Measurements from ENCODE around the gene ZFP1.

The ZFP1 gene

DNA sequence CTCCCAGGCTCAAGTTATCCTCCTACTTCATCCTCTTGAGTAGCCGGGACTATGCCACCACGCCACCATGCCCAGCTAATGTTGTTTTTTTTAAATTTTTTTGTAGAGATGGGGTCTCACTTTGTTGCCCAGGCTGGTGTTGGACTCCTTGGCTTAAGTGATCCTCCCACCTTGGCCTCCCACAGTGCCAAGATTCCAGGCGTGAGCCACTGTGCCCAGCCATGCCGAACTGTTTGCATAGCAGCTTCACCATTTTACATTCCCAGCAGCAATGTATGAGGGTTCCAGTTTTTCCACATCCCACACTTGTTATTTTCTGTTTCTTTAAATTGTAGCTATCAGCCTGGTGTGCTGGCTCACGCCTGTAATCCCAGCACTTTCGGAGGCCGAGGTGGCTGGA is 68.3 kb downstream of the ZFP1 start:
- no peak for DNase-seq
- no peaks in the 10 kb centered on the region for H3K36me3 ChIP-seq
- no peak for TF ChIP-seq CTCF (IDR thresholded peaks at IDR 0.05; ENCODE audit: low read depth, low read length)
- H3K4me3 ChIP-seq (ENCODE audit: low read depth, low read length): no peak overlapping the region
- no peaks in the 10 kb centered on the region for H3K9me3 ChIP-seq
- no peaks in the 10 kb centered on the region for H3K27me3 ChIP-seq
- no peaks in the 10 kb centered on the region for H3K4me1 ChIP-seq

DNA sequence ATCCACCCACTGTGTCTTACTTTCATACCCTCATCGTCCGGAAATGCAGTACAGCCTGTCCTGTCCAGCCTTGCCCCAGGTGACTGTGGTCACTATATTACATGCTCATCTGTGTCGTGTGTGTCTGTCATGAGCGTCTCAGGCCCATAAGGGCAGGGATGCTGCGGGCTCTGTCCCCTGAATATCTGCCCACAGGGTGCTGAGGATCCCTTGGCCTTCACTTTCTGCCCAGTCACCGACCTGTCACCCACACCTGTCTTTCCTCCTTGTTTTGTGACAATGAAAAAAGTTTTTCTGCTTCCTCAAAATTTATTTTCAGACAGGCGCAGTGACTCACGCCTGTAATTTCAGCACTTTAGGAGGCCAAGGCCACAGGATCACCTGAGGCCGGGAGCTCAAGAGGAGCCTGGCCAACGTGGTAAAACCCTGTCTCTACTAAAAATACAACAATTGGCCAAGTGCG is 69.1 kb downstream of the ZFP1 start:
- Histone ChIP-seq H3K36me3 (no peaks in the 10 kb centered on the region), H3K9me3 (no peaks in the 10 kb centered on the region), H3K4me3 (ENCODE audit: low read depth, low read length) (no peak overlapping the region), H3K4me1 (no peaks in the 10 kb centered on the region), H3K27me3 (no peaks in the 10 kb centered on the region)
- DNase-seq: no peak
- no peak for TF ChIP-seq CTCF (IDR thresholded peaks at IDR 0.05; ENCODE audit: low read depth, low read length)

- Histone ChIP-seq H3K9me3 (no peaks in the 10 kb centered on the region), H3K36me3 (no peaks in the 10 kb centered on the region), H3K4me1 (no peaks in the 10 kb centered on the region), H3K4me3 (ENCODE audit: low read depth, low read length) (no peak within 1 kb of the TSS), H3K27me3 (no peaks in the 10 kb centered on the region)
- no peak for DNase-seq
- TF ChIP-seq CTCF (IDR thresholded peaks at IDR 0.05; ENCODE audit: low read depth, low read length): no peak
These were observed 70.1 kb downstream of the ZFP1 start, which contains the start of gene CTRB1 for GRCh38 chr16:75218256-75219076. CTRB1 (plus strand) TSS chr16:75218988; CDS start chr16:75219008, 20 bp downstream.

GRCh38 chr16:75219088-75219487 is 70.8 kb downstream of the ZFP1 start:
- no peaks in the 10 kb centered on the region for H3K4me1 ChIP-seq
- H3K4me3 ChIP-seq (ENCODE audit: low read depth, low read length): no peak overlapping the region
- no peak for DNase-seq
- H3K36me3 ChIP-seq: no peaks in the 10 kb centered on the region
- no peaks in the 10 kb centered on the region for H3K9me3 ChIP-seq
- H3K27me3 ChIP-seq: peaks cover 2% of the 10 kb centered on the region
- TF ChIP-seq CTCF (IDR thresholded peaks at IDR 0.05; ENCODE audit: low read depth, low read length): no peak

GRCh38 chr16:75219838-75220237 is 71.5 kb downstream of the ZFP1 start:
- Histone ChIP-seq H3K4me3 (ENCODE audit: low read depth, low read length) (no peak overlapping the region), H3K9me3 (no peaks in the 10 kb centered on the region), H3K27me3 (peaks cover 3% of the 10 kb centered on the region), H3K36me3 (no peaks in the 10 kb centered on the region), H3K4me1 (no peaks in the 10 kb centered on the region)
- DNase-seq: no peak
- no peak for TF ChIP-seq CTCF (IDR thresholded peaks at IDR 0.05; ENCODE audit: low read depth, low read length)

Measured in BE2C (cell line).